ENCODE measurements around the gene UBR1.
A peak's percentile ranks its signal among the peaks of the same experiment; 100 is the strongest.
"Not testable (repeated sequence)": the region's sequence is repeated elsewhere in the genome, so short reads cannot be mapped to it uniquely, and the experiment has no call there.

The UBR1 gene

GRCh38 chr15:42971830-42972229, 134.0 kb downstream of the UBR1 start:
- DNase-seq (ENCODE audit: low spot score), result no peak

DNA sequence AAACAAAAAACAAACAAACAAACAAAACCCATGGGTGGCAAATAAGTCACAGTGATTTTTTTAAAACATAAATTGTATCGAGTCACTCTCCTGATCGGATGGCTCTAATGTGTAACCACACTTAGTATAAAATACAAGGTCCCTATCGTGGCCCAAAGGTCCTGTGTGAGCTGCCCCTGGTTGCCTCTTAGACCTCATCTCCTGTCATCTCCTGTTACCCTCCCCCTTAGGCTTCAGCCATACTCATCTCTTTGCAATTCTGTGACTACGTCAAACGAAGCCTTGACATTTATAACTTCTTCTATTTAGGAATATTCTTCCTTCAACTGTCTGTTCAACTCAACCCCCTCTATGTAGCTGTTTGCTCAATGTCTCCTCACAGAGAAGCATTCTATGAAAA, 141.4 kb downstream of the UBR1 start:
- no peak for DNase-seq (ENCODE audit: low spot score)

DNA sequence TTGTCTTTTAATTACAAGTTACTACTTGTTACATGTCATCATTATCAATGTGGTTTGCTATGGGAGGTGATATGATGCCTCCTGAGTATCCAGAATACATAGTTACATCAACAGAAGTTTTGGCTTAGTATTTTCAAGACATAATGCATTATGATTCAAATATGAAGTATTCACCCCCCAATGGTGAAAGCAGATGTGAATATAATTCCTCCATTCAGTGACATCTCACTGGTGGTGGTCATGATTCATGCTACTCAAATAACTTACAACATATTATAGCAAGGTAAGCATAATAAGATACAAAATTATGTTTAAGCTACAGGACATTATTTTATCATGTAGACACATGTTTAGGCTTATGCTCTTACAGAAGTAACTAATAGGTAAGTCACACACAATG, 150.3 kb downstream of the UBR1 start:
- DNase-seq (ENCODE audit: low spot score), result no peak

- no peak for DNase-seq (ENCODE audit: low spot score)
These were observed 151.5 kb downstream of the UBR1 start for GRCh38 chr15:42954291-42954690.

- not testable (repeated sequence) for DNase-seq (ENCODE audit: low spot score)
These were observed 156.9 kb downstream of the UBR1 start for GRCh38 chr15:42948898-42949297.

DNA sequence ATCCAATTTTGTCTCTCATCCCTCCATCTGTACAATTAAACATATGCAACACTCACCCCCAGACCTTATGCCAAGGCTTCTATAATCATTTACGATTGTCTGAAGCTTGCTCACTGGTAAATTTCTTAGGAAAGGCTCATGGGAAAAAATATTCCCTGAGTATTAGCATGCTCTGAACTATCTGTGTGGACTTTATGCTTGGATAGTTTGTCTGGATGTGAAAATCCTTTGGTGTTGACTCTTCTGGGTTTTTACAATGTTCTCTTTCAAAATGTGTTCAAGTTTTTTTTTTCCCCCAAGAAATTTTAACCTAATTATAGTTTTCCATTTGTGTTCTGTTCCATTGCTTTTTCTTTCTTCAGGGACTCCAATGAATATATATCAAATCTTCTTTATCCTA, 165.3 kb downstream of the UBR1 start:
- no peak for DNase-seq (ENCODE audit: low spot score)

DNA sequence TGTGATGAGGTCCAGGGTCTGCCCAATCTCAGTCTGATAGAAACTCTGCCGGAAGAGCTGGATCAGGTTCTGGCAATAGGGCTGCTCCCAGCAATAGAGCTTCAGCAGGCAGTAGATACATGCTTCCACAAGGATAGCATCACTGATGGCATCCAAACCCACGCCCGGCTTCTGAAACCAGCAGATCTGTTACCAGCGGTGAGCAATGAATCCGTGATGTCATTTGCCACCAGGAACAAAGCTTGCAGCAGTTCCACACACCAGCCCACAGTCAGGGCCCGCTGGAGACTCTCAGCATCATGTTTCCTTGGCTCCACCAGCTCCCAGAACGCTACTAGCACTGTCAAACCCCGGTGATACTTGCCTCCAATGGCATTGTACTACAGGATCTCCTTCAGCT, 166.0 kb downstream of the UBR1 start:
- no peak for DNase-seq (ENCODE audit: low spot score)

DNA sequence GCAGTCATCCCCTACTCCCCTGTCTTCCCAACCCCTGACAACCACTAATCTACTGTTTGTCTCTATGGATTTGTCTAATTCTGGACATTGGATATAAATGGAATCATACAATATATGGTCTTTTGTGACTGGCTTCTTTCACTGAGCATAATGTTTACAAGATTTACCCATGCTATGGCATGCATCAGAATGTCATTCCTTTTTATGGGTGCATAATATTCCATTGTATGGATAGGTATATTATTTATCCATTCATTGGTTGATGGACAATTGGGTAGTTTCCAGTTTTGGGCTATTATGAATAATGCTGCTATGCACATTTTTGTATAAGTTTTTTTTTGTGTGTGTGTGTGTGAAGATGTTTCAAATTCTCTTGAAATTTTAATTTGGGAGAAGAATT, 168.7 kb downstream of the UBR1 start:
- no peak for DNase-seq (ENCODE audit: low spot score)

DNA sequence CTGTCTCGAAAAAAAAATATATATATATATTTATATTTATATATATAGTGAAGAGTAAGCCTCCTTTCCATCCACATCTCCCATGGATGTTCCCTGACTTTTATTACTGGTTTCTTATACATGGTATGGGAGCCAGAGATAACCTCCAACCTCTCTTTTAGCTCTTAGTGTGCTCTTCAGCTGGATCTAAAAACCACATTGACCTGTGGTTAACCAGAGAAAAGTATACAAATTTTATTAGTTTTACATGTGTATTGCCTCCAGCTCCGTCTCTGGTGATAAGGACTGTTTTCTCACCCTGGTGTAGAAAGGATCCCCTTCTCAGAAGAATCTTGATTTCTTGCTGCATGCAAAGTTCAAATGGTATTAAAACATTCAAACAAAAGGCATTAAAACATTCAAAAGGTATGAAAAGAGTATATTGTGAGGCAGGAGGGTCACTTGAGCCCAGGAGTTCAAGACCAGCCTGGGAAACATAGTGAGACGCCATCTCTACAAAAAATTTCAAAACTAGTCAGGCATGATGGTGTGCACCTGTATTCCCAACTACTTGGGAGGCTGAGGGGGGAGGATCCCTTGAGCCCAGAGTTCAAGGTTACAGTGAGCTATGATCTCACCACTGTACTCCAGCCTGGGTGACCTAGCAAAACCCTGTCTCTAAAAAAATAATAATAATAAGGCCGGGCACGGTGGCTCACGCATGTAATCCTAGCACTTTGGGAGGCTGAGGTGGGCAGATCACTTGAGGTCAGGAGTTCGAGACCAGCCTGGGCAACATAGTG, 171.8 kb downstream of the UBR1 start:
- DNase-seq (ENCODE audit: low spot score), result no peak

DNA sequence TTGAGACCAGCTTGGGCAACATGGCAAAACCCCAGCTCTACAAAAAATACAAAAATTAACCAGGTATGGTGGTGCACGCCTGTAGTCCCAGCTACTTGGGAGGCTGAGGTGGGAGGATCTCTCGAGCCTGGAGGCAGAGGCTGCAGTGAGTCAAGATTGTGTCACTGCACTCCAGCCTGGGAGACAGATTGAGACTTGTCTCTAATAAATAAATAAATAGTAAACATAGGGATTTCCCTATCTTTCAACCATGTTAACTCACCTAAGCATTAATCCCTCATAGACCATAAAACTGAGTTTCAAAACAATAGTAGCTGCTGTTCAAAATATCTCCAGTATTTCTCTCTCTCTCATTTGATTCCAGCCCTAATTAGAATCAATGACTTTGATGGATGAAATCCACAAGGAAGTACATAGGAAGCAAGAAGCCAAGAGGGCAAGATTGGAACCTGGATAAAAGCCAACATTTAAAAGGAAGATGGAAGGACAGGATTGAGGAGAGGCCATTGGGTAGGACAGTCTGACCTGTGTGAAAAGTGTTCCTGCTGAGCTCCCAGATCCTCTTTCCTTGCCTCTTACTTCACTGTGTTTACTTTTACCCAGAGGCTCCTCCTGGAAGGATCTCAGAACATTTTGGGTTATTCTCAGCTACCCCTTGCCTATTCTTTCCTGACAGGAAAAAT, 172.9 kb downstream of the UBR1 start:
- DNase-seq (ENCODE audit: low spot score), result no peak

GRCh38 chr15:42931702-42932486, 173.9 kb downstream of the UBR1 start:
- DNase-seq (ENCODE audit: low spot score), result no peak

DNA sequence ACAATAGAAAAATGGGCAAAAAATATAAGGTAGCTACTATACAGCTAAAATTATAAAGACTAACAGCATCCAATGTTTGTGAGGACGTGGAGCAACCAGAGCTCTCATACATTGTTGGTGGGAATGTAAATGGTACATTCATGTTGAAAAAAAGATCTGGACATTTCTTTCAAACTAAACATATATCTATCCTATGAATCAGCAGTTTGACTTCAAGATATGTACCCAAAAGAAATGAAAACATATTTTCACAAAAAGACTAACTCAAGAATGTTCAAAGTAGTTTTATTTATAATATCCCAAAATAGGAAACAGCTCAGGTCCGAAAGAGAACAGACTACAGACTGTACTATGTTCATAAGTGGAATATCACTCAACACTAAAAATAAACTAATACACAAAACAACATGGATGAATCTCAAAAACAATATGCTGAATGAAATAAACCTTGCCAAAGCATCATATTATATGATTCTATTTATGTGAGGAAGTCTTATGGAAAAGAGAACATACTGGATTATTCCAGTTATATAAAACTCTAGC, 176.5 kb downstream of the UBR1 start:
- no peak for DNase-seq (ENCODE audit: low spot score)

DNA sequence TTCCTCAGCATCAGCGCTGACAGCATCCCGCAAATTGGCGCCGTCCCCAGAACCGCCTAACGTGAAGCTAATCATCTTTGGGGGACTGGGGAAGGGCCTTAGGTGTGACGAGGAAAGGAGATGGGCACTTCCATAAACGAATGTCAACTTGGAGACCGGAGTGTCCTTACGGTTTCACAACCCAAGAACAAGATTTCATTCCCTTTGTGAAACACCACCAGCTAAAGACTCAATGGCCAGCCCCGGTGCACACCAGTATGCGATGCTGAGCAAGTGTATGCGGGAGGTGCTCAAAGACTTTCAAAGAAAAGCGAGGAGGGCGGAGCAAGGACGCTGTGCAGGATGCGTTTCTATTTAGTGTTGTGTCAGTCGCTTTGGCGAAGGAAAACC, 184.5 kb downstream of the UBR1 start:
- no peak for DNase-seq (ENCODE audit: low spot score)

- peak; percentile 97 for DNase-seq (ENCODE audit: low spot score)
These were observed 185.1 kb downstream of the UBR1 start, which contains the start of gene TTBK2 for GRCh38 chr15:42920519-42921341. Gene TTBK2, minus strand, starts transcription at chr15:42920778. Its CDS starts 42,161 bp downstream, at chr15:42878617.

DNA sequence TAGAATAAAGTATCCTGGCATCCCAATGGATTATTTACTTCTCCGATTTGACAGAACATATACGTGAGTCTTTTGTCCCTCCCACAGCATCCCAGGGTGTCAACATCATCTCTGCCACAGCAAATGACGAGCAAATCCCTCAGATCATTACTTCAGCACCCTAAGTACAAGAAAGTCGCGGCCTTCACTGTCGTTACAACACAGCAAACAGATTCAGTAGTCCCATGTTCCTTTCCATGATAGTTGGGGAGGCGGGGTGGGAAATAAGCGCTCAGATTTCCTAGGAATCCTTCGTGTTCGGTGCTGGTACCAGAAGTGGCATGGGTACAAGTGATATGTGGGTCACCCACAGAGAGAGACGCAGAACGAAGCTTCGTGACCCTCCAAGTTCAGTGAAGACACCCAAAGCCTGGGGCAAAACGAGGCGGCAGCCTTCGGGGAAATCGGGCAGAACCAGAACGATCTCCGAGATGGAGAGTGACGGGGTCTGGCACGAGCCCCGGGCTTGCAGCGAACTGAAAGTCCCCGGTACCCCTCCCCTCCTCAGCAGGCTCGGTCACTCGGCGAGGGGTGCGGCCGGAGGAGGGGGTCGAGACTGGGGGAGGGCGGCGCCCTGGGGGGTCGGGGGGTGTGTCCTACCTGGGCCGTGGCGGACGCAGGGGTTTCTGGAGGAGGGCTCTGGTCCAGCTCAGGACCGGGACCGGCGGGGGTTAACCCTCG, 185.9 kb downstream of the UBR1 start:
- peak; percentile 31 for DNase-seq (ENCODE audit: low spot score)

GRCh38 chr15:42919308-42919707, 186.5 kb downstream of the UBR1 start:
- DNase-seq (ENCODE audit: low spot score), result no peak

GRCh38 chr15:42918047-42918446, 187.8 kb downstream of the UBR1 start:
- no peak for DNase-seq (ENCODE audit: low spot score)

GRCh38 chr15:42915654-42916315, 190.1 kb downstream of the UBR1 start:
- DNase-seq (ENCODE audit: low spot score), result no peak

DNA sequence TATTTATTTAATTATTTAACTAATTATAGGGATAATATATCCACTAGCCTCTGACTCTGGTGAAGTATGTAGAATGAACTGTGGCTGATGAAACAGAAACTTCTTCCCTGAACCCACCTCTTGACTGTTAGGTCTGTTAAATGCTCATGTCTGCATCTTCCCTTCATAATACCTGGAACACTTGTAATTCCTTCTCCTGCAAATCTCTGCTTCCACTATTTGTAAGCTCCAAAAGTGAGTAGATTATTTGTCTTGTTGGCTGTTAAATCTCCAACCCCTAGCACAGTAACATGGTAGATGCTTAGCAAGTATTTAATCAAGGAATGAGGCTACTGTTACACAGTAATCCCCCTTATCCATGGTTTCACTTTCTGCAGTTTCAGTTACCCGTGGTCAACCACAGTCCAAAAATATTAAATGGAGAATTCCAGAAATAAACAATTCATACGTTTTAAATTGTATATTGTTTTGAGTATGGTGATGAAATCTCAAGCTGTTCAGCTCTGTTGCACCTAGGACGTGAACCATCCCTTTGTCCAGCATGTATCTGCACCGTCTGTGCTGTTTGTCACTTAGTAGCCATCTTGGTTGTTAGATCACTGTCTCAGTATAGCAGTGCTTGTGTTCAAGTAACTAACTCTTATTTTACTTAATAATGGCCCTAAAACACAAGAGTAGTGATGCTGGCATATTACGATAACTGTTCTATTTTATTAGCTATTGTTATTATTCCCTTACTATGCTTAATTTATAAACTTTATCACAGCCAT, 190.9 kb downstream of the UBR1 start:
- no peak for DNase-seq (ENCODE audit: low spot score)

All from D341Med (cell line).